K562 (cell line): ENCODE results near the gene XRCC3. TPM values are rescaled to one million over a fixed set of nuclear protein-coding genes. Genes with fewer than 3 reads are reported as not detected.

ENCODE experiments used
- ATAC-seq: fragments of 200-7000 bp; cut with Tn5 transposase; 3 replicates; pipeline ENCODE4 v1.9.1; 2020; ENCODE audit warnings: moderate library complexity
- BruUV-seq: library from RNA; stranded (reverse); fragments of 400-500 nt; replicated peaks from 2 replicates; lab custom pipeline; 2021; lab: Mats Ljungman, UMichigan
- CTCF ChIA-PET: fragments of 300-600 bp; formaldehyde crosslinking; extraction: SDS; loops from one replicate; lab custom pipeline; 2021; ENCODE audit warnings: low intra/inter-chr PET ratio; lab: Yijun Ruan, JAX
- POLR2A ChIA-PET: fragments of 300-600, 350-650 bp; sonication (Branson Sonifier 250); formaldehyde crosslinking; extraction: SDS; loops from one replicate; lab custom pipeline; 2021; ENCODE audit warnings: antibody characterized with exemption, inconsistent platforms; lab: Yijun Ruan, JAX
- DNase-seq, 4 experiments: peaks; one replicate each; pipeline versions ENCODE4 v3.0.0 to v3.0.0-alpha.2; 2011 to 2018; ENCODE audit warnings: low spot score in 3 of 4, mixed read lengths in 3 of 4; ENCODE audit errors: extremely low read depth in 1 of 4
- FAIRE-seq: peaks from 2 replicates; lab custom pipeline; 2011; peaks lifted over from hg19 to GRCh38; lab: Jason Lieb, UNC
- H2AFZ ChIP-seq: 2 replicates; pipeline ENCODE4 v1.6.0; 2011; ENCODE audit warnings: low read depth, low read length, control low read depth, inconsistent platforms
- H3K27ac ChIP-seq: fragments of 200-600 bp; 3 replicates; pipeline ENCODE4 v1.8.0; 2011; ENCODE audit warnings: low read depth, mild to moderate bottlenecking, control low read depth, inconsistent platforms, low read length, moderate library complexity, mixed read lengths; ENCODE audit errors: extremely low read depth
- H3K27me3 ChIP-seq, 2 experiments: fragments of 300-600 bp in 1 of 2; 2 replicates in 1 of 2; 3 replicates in 1 of 2; pipeline versions ENCODE4 v1.6.0 to v1.8.0; 2011; ENCODE audit warnings: inconsistent platforms in 2 of 2, low read length in 2 of 2, mild to moderate bottlenecking in 1 of 2, mixed read lengths in 1 of 2, moderate library complexity in 1 of 2; ENCODE audit not compliant: control insufficient read depth in 2 of 2, insufficient read depth in 2 of 2
- H3K36me3 ChIP-seq: fragments of 300-600 bp; 3 replicates; pipeline ENCODE4 v1.8.0; 2011; ENCODE audit warnings: mild to moderate bottlenecking, low read length, inconsistent platforms; ENCODE audit not compliant: control insufficient read depth, insufficient read depth
- H3K4me1 ChIP-seq, 2 experiments: fragments of 200-600 bp in 1 of 2; replicated peaks in 1 of 2; 2 replicates in 1 of 2; 3 replicates in 1 of 2; pipeline versions ENCODE4 v1.5.1 to v1.8.0; 2011; ENCODE audit warnings: inconsistent platforms in 2 of 2, low read length in 2 of 2, mild to moderate bottlenecking in 1 of 2, mixed read lengths in 1 of 2, moderate library complexity in 1 of 2; ENCODE audit not compliant: control insufficient read depth in 2 of 2, insufficient read depth in 2 of 2
- H3K4me2 ChIP-seq: 2 replicates; pipeline ENCODE4 v1.6.1; 2011; ENCODE audit warnings: low read length, control low read depth, inconsistent platforms, mixed read lengths; ENCODE audit not compliant: insufficient read depth
- H3K4me3 ChIP-seq: fragments of 200-600 bp; sonication (generic), shearing (Covaris generic); 2 replicates; pipeline ENCODE4 v1.5.1; 2016; ENCODE audit warnings: control low read depth, inconsistent platforms
- H3K79me2 ChIP-seq: fragments of 200-600 bp; 3 replicates; pipeline ENCODE4 v1.8.0; 2011; ENCODE audit warnings: low read length, inconsistent platforms; ENCODE audit not compliant: control insufficient read depth, insufficient read depth
- H3K9ac ChIP-seq, 2 experiments: 2 replicates each; pipeline versions ENCODE4 v1.6.0 to v1.6.1; 2011; ENCODE audit warnings: low read depth in 2 of 2, low read length in 2 of 2, control low read depth in 1 of 2, inconsistent platforms in 1 of 2, mild to moderate bottlenecking in 1 of 2, mixed read lengths in 1 of 2; ENCODE audit not compliant: insufficient read depth in 1 of 2
- H3K9me1 ChIP-seq: one replicate; pipeline ENCODE4 v1.6.0; 2011; ENCODE audit warnings: inconsistent platforms, mild to moderate bottlenecking, low read length, moderate library complexity; ENCODE audit not compliant: control insufficient read depth, insufficient read depth
- H3K9me3 ChIP-seq: replicated peaks from 2 replicates; pipeline ENCODE4 v1.5.1; 2011; ENCODE audit warnings: low read depth, low read length, inconsistent platforms; ENCODE audit not compliant: control insufficient read depth, insufficient read depth
- H4K20me1 ChIP-seq: replicated peaks from 2 replicates; pipeline ENCODE4 v1.6.1; 2011; ENCODE audit warnings: low read length, inconsistent platforms, mixed read lengths; ENCODE audit not compliant: control insufficient read depth, insufficient read depth
- CCNT2 ChIP-seq: IDR thresholded peaks from 2 replicates; pipeline ENCODE4 v1.6.1; 2011; ENCODE audit warnings: borderline replicate concordance, low read depth, mild to moderate bottlenecking, moderate library complexity, mixed read lengths, low read length; ENCODE audit not compliant: insufficient read length; ENCODE audit errors: extremely low read depth
- GATAD2A ChIP-seq: fragments of 450-650 bp; IDR thresholded peaks from 2 replicates; pipeline ENCODE4 v1.6.1; 2017
- HDAC3 ChIP-seq: fragments of 450-650 bp; IDR thresholded peaks from 2 replicates; pipeline ENCODE4 v1.6.1; 2018; ENCODE audit warnings: borderline replicate concordance, mild to moderate bottlenecking, moderate library complexity; ENCODE audit not compliant: partially characterized antibody
- PCBP1 ChIP-seq: fragments of 200-400 bp; formaldehyde crosslinking; IDR thresholded peaks from 2 replicates; pipeline ENCODE4 v1.6.1; 2018; ENCODE audit warnings: mild to moderate bottlenecking, low read depth, low read length; ENCODE audit not compliant: poor library complexity, severe bottlenecking
- POLR2AphosphoS5 ChIP-seq: IDR thresholded peaks from 2 replicates; pipeline ENCODE4 v1.6.1; 2011; ENCODE audit warnings: mild to moderate bottlenecking, low read depth, low read length, moderate library complexity; ENCODE audit not compliant: control insufficient read depth, insufficient read depth
- POLR2G ChIP-seq: fragments of 200-400 bp; formaldehyde crosslinking; IDR thresholded peaks from 2 replicates; pipeline ENCODE4 v1.6.1; 2017; ENCODE audit warnings: low read depth, mild to moderate bottlenecking, antibody characterized with exemption, low read length, moderate library complexity
- PRMT5 ChIP-seq: sonication (generic); formaldehyde crosslinking; IDR thresholded peaks from 2 replicates; pipeline ENCODE4 v1.5.0; 2020; ENCODE audit warnings: missing genetic modification reagents
- RBM22 ChIP-seq: fragments of 200-400 bp; formaldehyde crosslinking; IDR thresholded peaks from 2 replicates; pipeline ENCODE4 v1.6.1; 2018; ENCODE audit warnings: low read length, low read depth; ENCODE audit not compliant: poor library complexity, severe bottlenecking
- SIX5 ChIP-seq, 2 experiments: IDR thresholded peaks; 2 replicates each; pipeline ENCODE4 v1.6.1; 2011; ENCODE audit warnings: low read length in 2 of 2, borderline replicate concordance in 1 of 2, low read depth in 1 of 2, mild to moderate bottlenecking in 1 of 2, moderate library complexity in 1 of 2; ENCODE audit not compliant: insufficient read depth in 1 of 2
- SMAD2 ChIP-seq: fragments of 150-350 bp; IDR thresholded peaks from 2 replicates; pipeline ENCODE4 v1.6.1; 2014; ENCODE audit warnings: low read depth, mild to moderate bottlenecking, low read length
- ZNF436 ChIP-seq: fragments of 250-450, 450-650 bp; sonication (Bioruptor Pico); formaldehyde crosslinking; IDR thresholded peaks from 2 replicates; pipeline ENCODE4 v1.7.0; 2020; ENCODE audit warnings: mild to moderate bottlenecking
- WGBS: fragments of 100-300 bp; shearing (Covaris generic); methylation state at CpG from one replicate; pipeline ENCODE4 v1.1.6; 2016; ENCODE audit warnings: low coverage, mixed read lengths; ENCODE audit not compliant: insufficient coverage; ENCODE audit errors: missing lambda C conversion rate; 5-methylcytosine and 5-hydroxymethylcytosine counted together
- in situ Hi-C: fragments of 300-500 bp; cut with MboI; formaldehyde crosslinking; loops from 4 replicates; pipeline ENCODE4 v1.15.0; 2018; ENCODE audit warnings: inconsistent platforms, mixed read lengths
- intact Hi-C: fragments of 100-400 bp; cut with micrococcal nuclease; formaldehyde crosslinking; loops from 2 replicates; pipeline ENCODE4 v1.14.2; 2022
- polyA plus RNA-seq, 8 experiments: library from polyadenylated mRNA; depleted of rRNA in 4 of 8; stranded (reverse) in 5 of 8; unstranded in 3 of 8; fragments of >200 nt; fragmentation: Nextera tagmentation in 2 of 8; fragmentation: Illumina TruSeq in 1 of 8; extraction: Ambion mirVana in 2 of 8; extraction: Trizol in 1 of 8; gene quantifications; 2 replicates each; pipeline versions ENCODE4 v1.2.1 to v1.2.3, GENCODE V29; 2011 to 2014; ENCODE audit warnings: inconsistent platforms in 1 of 8, missing spikeins in 1 of 8
- total RNA-seq, 7 experiments: library from RNA; depleted of rRNA in 6 of 7; stranded (reverse); fragments of >200 nt in 6 of 7; fragmentation: Illumina TruSeq in 2 of 7; extraction: Trizol in 2 of 7; gene quantifications; 2 replicates each; pipeline versions ENCODE4 v1.2.1 to v1.2.3, GENCODE V29; 2011 to 2021; ENCODE audit warnings: low replicate concordance in 1 of 7
- TF ChIP-seq, protein P1 (sequence below): fragments of 450-650 bp; formaldehyde crosslinking; IDR thresholded peaks from 2 replicates; pipeline ENCODE4 v1.4.0; 2020; ENCODE audit warnings: mild to moderate bottlenecking, moderate library complexity

The XRCC3 gene
- total and polyA plus RNA-seq, 9 of the 15 experiments (the other 6 are each of a cell fraction or from before 2014, with no cell fraction given) = 0.34 to 59.3 (median 30.3) TPM

DNA sequence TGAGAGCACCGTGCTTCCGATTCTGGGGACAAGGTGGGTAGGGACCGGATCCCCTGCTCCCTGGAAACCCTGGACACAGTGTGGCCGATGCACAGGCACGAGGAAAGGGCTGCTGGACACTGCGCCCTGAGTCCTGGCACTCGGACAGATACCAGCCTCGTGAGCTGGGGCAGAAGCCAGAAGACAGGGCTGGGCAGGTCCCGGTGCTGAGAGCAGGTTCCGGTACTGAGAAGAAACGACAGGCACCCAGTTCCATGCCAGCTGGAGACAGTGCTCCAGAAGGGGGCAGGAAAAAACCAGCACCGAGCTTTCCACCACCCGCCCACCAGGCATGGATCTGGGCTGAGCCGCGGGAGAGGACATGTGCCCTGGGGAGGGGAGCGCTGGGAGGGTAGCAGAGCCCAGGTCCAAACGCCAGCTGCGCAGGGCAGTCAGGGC, 6.5 kb downstream of the XRCC3 start:
- Histone ChIP-seq H3K4me1 (peaks cover 4 to 39% of the 10 kb centered on the region in 2 experiments; a peak in 4 of 5 replicates), H3K36me3 (peaks cover 88% of the 10 kb centered on the region; the same call in 2 of the 3 replicates), H2AFZ (no peak overlapping the region), H3K9ac (no peak overlapping the region; a peak in 1 of 4 replicates), H3K9me1 (no peaks in the 10 kb centered on the region), H4K20me1 (no peaks in the 10 kb centered on the region), H3K79me2 (peaks cover 15% of the 10 kb centered on the region), H3K27me3 (no peaks in the 10 kb centered on the region), H3K4me3 (no peak overlapping the region), H3K9me3 (no peaks in the 10 kb centered on the region), H3K27ac (no peak overlapping the region), H3K4me2 (no peak overlapping the region)
- DNase-seq = no peak
- CTCF ChIA-PET = no interaction called here
- no peak for ATAC-seq
- 93% methylated on average over 3 of the region's 18 CpGs for WGBS
- BruUV-seq = no TSS peak
- in situ Hi-C loops = no loop called here
- POLR2A ChIA-PET = no interaction called here
- intact Hi-C loops = no loop called here
- TF ChIP-seq HDAC3 (no peak), POLR2G (0 out of 2 replicates have a peak, but pooled peaks have one; percentile 8)
- FAIRE-seq = no peak

DNA sequence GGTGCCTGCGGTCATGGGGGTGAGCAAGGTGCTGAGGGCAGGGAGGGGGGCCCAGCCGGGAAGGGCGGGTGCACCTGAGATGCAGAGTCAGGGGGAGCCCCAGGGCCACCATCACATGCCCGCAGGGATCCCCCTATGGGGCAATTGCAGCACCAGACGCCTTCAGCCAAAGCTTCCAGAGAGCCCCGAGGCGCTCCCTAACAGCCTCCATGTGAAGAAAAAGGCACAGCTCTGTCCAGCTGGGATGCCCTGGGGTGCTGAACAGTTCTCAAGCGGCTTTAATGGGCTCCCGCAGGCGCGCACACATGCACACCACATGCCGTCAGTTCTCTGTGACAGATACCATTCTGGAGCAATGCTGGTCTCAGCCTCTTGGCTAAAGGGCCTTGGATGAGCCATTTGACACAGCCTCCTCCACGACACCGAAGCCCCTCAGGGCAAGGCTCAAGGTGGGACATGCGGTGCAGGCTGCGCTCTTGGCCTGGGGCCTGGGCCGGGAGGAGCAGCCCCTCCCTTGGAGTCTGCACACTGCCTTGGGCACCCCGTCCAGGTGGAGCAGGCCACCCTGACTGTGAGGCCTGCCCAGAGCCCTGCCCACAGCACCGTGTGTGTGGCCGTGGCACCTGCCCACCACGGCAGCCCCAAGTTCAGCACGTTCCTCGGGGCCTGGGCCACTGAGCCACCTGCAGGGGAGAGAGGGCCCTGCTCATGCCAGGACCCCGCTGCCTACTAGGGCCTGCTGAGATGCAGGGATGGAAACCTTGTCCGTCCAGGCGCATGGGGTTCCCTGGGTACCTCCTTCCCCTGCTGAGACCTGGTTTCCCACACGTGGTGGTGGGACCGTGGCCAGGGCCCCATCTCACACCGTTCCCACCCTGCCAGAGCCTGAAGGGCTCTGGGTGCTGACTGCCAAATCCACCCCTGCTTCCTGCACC, 7.7 kb downstream of the XRCC3 start:
- FAIRE-seq (no peak), ATAC-seq (no peak), DNase-seq (no peak)
- intact Hi-C loops (no loop called here), in situ Hi-C loops (no loop called here)
- Histone ChIP-seq H3K27me3 (no peaks in the 10 kb centered on the region), H3K4me3 (no peak overlapping the region), H3K79me2 (peaks cover 5% of the 10 kb centered on the region; the same call in 2 of the 3 replicates), H2AFZ (no peak overlapping the region), H3K9me3 (no peaks in the 10 kb centered on the region), H3K4me2 (no peak overlapping the region), H3K36me3 (peaks cover 85% of the 10 kb centered on the region; the same call in 2 of the 3 replicates), H3K4me1 (peaks cover 0 to 30% of the 10 kb centered on the region in 2 experiments; a peak in 2 of 5 replicates), H3K9me1 (no peaks in the 10 kb centered on the region), H3K27ac (no peak overlapping the region), H3K9ac (no peak overlapping the region), H4K20me1 (no peaks in the 10 kb centered on the region)
- no TSS peak for BruUV-seq
- WGBS = 94% methylated on average over 14 of the region's 29 CpGs
- POLR2A ChIA-PET = interaction anchor here (0.5 to 2.6 kb wide), 2 partner anchors 8 to 1391 kb away, joined by 3 to 9 read pairs; partner anchors contain the start of genes XRCC3 and ZFYVE21
- CTCF ChIA-PET = no interaction called here
- TF ChIP-seq CCNT2 (no peak), SMAD2 (no peak), RBM22 (peak; percentile 41), SIX5 (IDR thresholded peaks at IDR 0.05; ENCODE audit: borderline replicate concordance in 1 of 2, insufficient read depth in 1 of 2, low read depth in 1 of 2, low read length in 2 of 2) (no peak), PCBP1 (no peak), GATAD2A (no peak), PRMT5 (no peak), POLR2G (peak; percentile 59; the same call in 1 of the 2 replicates), ZNF436 (CRISPR knock-in tag) (no peak), POLR2AphosphoS5 (no peak)
- TF ChIP-seq, protein P1, sequence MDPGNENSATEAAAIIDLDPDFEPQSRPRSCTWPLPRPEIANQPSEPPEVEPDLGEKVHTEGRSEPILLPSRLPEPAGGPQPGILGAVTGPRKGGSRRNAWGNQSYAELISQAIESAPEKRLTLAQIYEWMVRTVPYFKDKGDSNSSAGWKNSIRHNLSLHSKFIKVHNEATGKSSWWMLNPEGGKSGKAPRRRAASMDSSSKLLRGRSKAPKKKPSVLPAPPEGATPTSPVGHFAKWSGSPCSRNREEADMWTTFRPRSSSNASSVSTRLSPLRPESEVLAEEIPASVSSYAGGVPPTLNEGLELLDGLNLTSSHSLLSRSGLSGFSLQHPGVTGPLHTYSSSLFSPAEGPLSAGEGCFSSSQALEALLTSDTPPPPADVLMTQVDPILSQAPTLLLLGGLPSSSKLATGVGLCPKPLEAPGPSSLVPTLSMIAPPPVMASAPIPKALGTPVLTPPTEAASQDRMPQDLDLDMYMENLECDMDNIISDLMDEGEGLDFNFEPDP (CRISPR knock-in tag) = no peak
